ENCODE results near the gene SEBOX.

The SEBOX gene

GRCh38 chr17:28320215-28321061 is 44.6 kb downstream of the SEBOX start:
- DNase-seq (ENCODE audit: low spot score) (no peak), FAIRE-seq (no peak)

GRCh38 chr17:28319598-28319935 is 45.4 kb downstream of the SEBOX start:
- DNase-seq (ENCODE audit: low spot score) (no peak), FAIRE-seq (no peak)

GRCh38 chr17:28318759-28319597 is 46.0 kb downstream of the SEBOX start, which contains the start of gene TMEM97:
Gene TMEM97 (plus strand): TSS chr17:28319200. CDS start chr17:28319240, 40 bp downstream.
- FAIRE-seq (peak; percentile 94), DNase-seq (ENCODE audit: low spot score) (peak; percentile 98)

GRCh38 chr17:28317966-28318758 is 46.8 kb downstream of the SEBOX start:
- DNase-seq (ENCODE audit: low spot score) (no peak), FAIRE-seq (no peak)

GRCh38 chr17:28317099-28317965 is 47.7 kb downstream of the SEBOX start:
- DNase-seq (ENCODE audit: low spot score) (no peak), FAIRE-seq (no peak)

GRCh38 chr17:28315846-28316705 is 48.9 kb downstream of the SEBOX start:
- FAIRE-seq (no peak), DNase-seq (ENCODE audit: low spot score) (no peak)

- DNase-seq (ENCODE audit: low spot score) (no peak), FAIRE-seq (no peak)
These were observed 51.2 kb downstream of the SEBOX start for GRCh38 chr17:28313841-28314240.
